GM12878 (cell line): ENCODE results near the gene ATP1B1. TPM values are rescaled to one million over a fixed set of nuclear protein-coding genes. Genes with fewer than 3 reads are reported as not detected.

ENCODE experiments used
- ATAC-seq: fragments of 200-7000 bp; cut with Tn5 transposase; 3 replicates; pipeline ENCODE4 v1.9.1; 2020; ENCODE audit warnings: mild to moderate bottlenecking, moderate library complexity
- BruUV-seq: library from RNA; stranded (reverse); fragments of 400-500 nt; replicated peaks from 2 replicates; lab custom pipeline; 2021; lab: Mats Ljungman, UMichigan
- CTCF ChIA-PET: fragments of 300-600 bp; sonication (Branson Sonifier 250); formaldehyde crosslinking; extraction: SDS; loops from one replicate; lab custom pipeline; 2021; ENCODE audit warnings: inconsistent platforms; lab: Yijun Ruan, JAX
- POLR2A ChIA-PET: fragments of 350-600 bp; formaldehyde crosslinking; extraction: SDS; loops from one replicate; lab custom pipeline; 2021; ENCODE audit warnings: inconsistent platforms; lab: Charles Lee
- RAD21 ChIA-PET: fragments of 300-600 bp; sonication (Branson Sonifier 250); formaldehyde crosslinking; loops from one replicate; lab custom pipeline; 2023; ENCODE audit warnings: antibody characterized with exemption; ENCODE audit not compliant: unreplicated experiment; lab: Charles Lee
- SMC1A ChIA-PET: fragments of 300-600 bp; sonication (Branson Sonifier 250); formaldehyde crosslinking; loops from one replicate; lab custom pipeline; 2023; ENCODE audit not compliant: unreplicated experiment, uncharacterized antibody; lab: Charles Lee
- DNase-seq: peaks from one replicate; pipeline ENCODE4 v3.0.0-alpha.2; 2011; ENCODE audit warnings: low read depth, low spot score
- FAIRE-seq: peaks from 3 replicates; lab custom pipeline; 2011; peaks lifted over from hg19 to GRCh38; lab: Jason Lieb, UNC
- H2AFZ ChIP-seq: 2 replicates; pipeline ENCODE4 v1.6.0; 2011; ENCODE audit warnings: low read depth, low read length, control low read depth; ENCODE audit not compliant: control insufficient read depth
- H3K27ac ChIP-seq: 2 replicates; pipeline ENCODE4 v1.5.1; 2011; ENCODE audit warnings: control low read depth; ENCODE audit not compliant: control insufficient read depth, insufficient read depth
- H3K27me3 ChIP-seq, 2 experiments: replicated peaks in 1 of 2; 2 replicates each; pipeline versions ENCODE4 v1.6.0 to v1.6.1; 2011; ENCODE audit warnings: low read length in 1 of 2; ENCODE audit not compliant: control insufficient read depth in 2 of 2, insufficient read depth in 2 of 2
- H3K36me3 ChIP-seq, 2 experiments: 2 replicates each; pipeline ENCODE4 v1.5.1; 2011; ENCODE audit warnings: low read length in 1 of 2; ENCODE audit not compliant: control insufficient read depth in 2 of 2, insufficient read depth in 2 of 2
- H3K4me1 ChIP-seq: 2 replicates; pipeline ENCODE4 v1.6.1; 2011; ENCODE audit warnings: mild to moderate bottlenecking, low read length, moderate library complexity, mixed read lengths; ENCODE audit not compliant: control insufficient read depth, insufficient read depth
- H3K4me2 ChIP-seq: 2 replicates; pipeline ENCODE4 v1.6.0; 2011; ENCODE audit warnings: control low read depth; ENCODE audit not compliant: control insufficient read depth, insufficient read depth
- H3K4me3 ChIP-seq: fragments of 200-600 bp; sonication (generic); 2 replicates; pipeline ENCODE4 v1.5.1; 2016
- H3K79me2 ChIP-seq: 2 replicates; pipeline ENCODE4 v1.6.0; 2011; ENCODE audit warnings: low read length; ENCODE audit not compliant: control insufficient read depth, insufficient read depth
- H3K9ac ChIP-seq: 2 replicates; pipeline ENCODE4 v1.8.0; 2011; ENCODE audit warnings: low read length, control low read depth, mixed read lengths; ENCODE audit not compliant: control insufficient read depth, insufficient read depth
- H3K9me3 ChIP-seq: replicated peaks from 3 replicates; pipeline ENCODE4 v1.5.1; 2011; ENCODE audit warnings: mild to moderate bottlenecking, low read length; ENCODE audit not compliant: control insufficient read depth, insufficient read depth
- H4K20me1 ChIP-seq: 2 replicates; pipeline ENCODE4 v1.6.0; 2011; ENCODE audit not compliant: control insufficient read depth, insufficient read depth
- FOS ChIP-seq: IDR thresholded peaks from 3 replicates; pipeline ENCODE4 v1.6.1; 2011; ENCODE audit warnings: borderline replicate concordance; ENCODE audit not compliant: insufficient read length; ENCODE audit errors: extremely low read depth
- JUNB ChIP-seq: IDR thresholded peaks from 2 replicates; pipeline ENCODE4 v1.6.1; 2016; ENCODE audit warnings: antibody characterized with exemption, mild to moderate bottlenecking
- RAD21 ChIP-seq: IDR thresholded peaks from 2 replicates; pipeline ENCODE4 v1.6.1; 2011; ENCODE audit warnings: mild to moderate bottlenecking, low read depth, low read length, moderate library complexity; ENCODE audit not compliant: insufficient read depth
- SUZ12 ChIP-seq: fragments of 200-600 bp; sonication (generic); IDR thresholded peaks from one replicate; pipeline ENCODE4 v1.6.1; 2018; ENCODE audit warnings: antibody characterized with exemption, mild to moderate bottlenecking; ENCODE audit not compliant: unreplicated experiment
- YBX1 ChIP-seq: fragments of 450-650 bp; IDR thresholded peaks from 2 replicates; pipeline ENCODE4 v1.6.1; 2016; ENCODE audit warnings: antibody characterized with exemption
- ZBED1 ChIP-seq: IDR thresholded peaks from 2 replicates; pipeline ENCODE4 v1.6.1; 2016; ENCODE audit warnings: borderline replicate concordance
- WGBS: methylation state at CpG from one replicate; pipeline ENCODE4 v1.1.6; 2016; ENCODE audit warnings: low lambda C conversion rate; ENCODE audit not compliant: insufficient replicate concordance, insufficient coverage; ENCODE audit errors: missing lambda C conversion rate; 5-methylcytosine and 5-hydroxymethylcytosine counted together
- in situ Hi-C: fragments of 300-500 bp; cut with MboI; formaldehyde crosslinking; loops from 9 replicates; pipeline ENCODE4 v1.14.3; 2018; ENCODE audit warnings: mixed read lengths
- intact Hi-C: fragments of 100-400 bp; cut with micrococcal nuclease; formaldehyde crosslinking; loops from one replicate; pipeline ENCODE4 v1.14.2; 2022; ENCODE audit not compliant: unreplicated experiment
- polyA plus RNA-seq, 11 experiments: library from polyadenylated mRNA; depleted of rRNA in 4 of 11; unstranded in 6 of 11; stranded (reverse) in 5 of 11; fragments of >200 nt; fragmentation: Nextera tagmentation in 4 of 11; fragmentation: Illumina TruSeq in 1 of 11; extraction: Ambion mirVana in 4 of 11; extraction: Trizol in 1 of 11; gene quantifications; 1 replicate in 1 of 11; 2 replicates in 10 of 11; pipeline versions ENCODE4 v1.2.1 to v1.2.3, GENCODE V29; 2011 to 2016; ENCODE audit warnings: inconsistent platforms in 2 of 11, missing spikeins in 2 of 11, low read depth in 1 of 11
- total RNA-seq, 4 experiments: library from RNA; depleted of rRNA in 3 of 4; stranded (reverse); fragments of >200 nt in 3 of 4; fragmentation: Illumina TruSeq in 1 of 4; extraction: Trizol in 1 of 4; gene quantifications; 2 replicates each; pipeline versions ENCODE4 v1.2.1 to v1.2.3, GENCODE V29; 2013 to 2021
- TF ChIP-seq, protein P1 (sequence below): IDR thresholded peaks from 2 replicates; pipeline ENCODE4 v1.6.1; 2012; ENCODE audit warnings: improper control_type of control experiment, low read depth, low read length; ENCODE audit not compliant: insufficient replicate concordance

Gene ATP1B1
- total and polyA plus RNA-seq, 10 of the 15 experiments (the other 5 are each of a cell fraction or from before 2014, with no cell fraction given): 0.84 to 14.0 (median 1.4) TPM

DNA sequence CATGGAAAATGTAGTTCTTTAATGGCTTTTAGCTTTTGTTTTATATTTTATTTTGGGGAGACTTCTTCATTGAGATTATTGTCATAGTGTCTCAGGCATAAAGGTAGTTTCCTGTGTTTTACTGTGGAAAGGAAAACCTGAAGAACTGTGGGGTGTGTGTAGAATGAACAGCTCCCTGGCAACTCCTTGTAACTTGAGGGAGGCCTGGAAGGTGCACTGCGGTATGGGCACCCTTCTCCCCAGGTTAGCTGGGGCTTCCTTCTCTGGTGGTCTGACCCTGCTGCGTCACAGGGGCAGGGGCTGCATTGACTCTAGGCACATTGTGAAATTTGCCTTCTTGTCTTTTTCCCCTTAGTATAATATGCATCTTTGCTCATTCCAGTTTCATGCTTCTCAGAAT is 1.7 kb downstream of the ATP1B1 start:
- H3K36me3 ChIP-seq: peaks cover 0 to 4% of the 10 kb centered on the region in 2 experiments; a peak in 1 of 4 replicates
- H3K9ac ChIP-seq: no peak overlapping the region
- H3K9me3 ChIP-seq: no peaks in the 10 kb centered on the region
- intact Hi-C loops: loop anchor here (2.0 to 5.0 kb wide), 6 partner anchors 61 to 505 kb away; no protein-coding TSS in a partner anchor
- peaks cover 3% of the 10 kb centered on the region; the same call in 1 of the 2 replicates for H3K4me1 ChIP-seq
- H2AFZ ChIP-seq: no peak overlapping the region
- no peak for ATAC-seq
- ChIA-PET RAD21 (interaction anchor here (0.9 to 6.8 kb wide), 24 partner anchors 9 to 765 kb away, joined by 3 to 135 read pairs (median 7); no protein-coding TSS in a partner anchor), POLR2A (interaction anchor here (0.6 to 7.1 kb wide), 10 partner anchors 9 to 275 kb away, joined by 3 to 69 read pairs (median 3); no protein-coding TSS in a partner anchor)
- WGBS: 64% methylated on average over 2 of the region's 2 CpGs
- no peak overlapping the region for H3K4me2 ChIP-seq
- H3K4me3 ChIP-seq: peak overlapping the region; percentile 86; the same call in 1 of the 2 replicates
- TF ChIP-seq JUNB (no peak), YBX1 (no peak)
- TF ChIP-seq, all 136 proteins: peak for 0
- Histone ChIP-seq H3K79me2 (peaks cover 12% of the 10 kb centered on the region), H4K20me1 (no peaks in the 10 kb centered on the region), H3K27me3 (peaks cover 2 to 6% of the 10 kb centered on the region in 2 experiments; a peak in 2 of 4 replicates), H3K27ac (no peak overlapping the region)
- in situ Hi-C loops: no loop called here
- no peak for FAIRE-seq
- ChIA-PET CTCF (interaction anchor here (0.6 to 9.6 kb wide), 23 partner anchors 11 to 766 kb away, joined by 3 to 100 read pairs (median 6); no protein-coding TSS in a partner anchor), SMC1A (interaction anchor here (0.7 to 15.1 kb wide), 33 partner anchors 10 to 669 kb away, joined by 3 to 188 read pairs (median 6); no protein-coding TSS in a partner anchor)
- no peak for DNase-seq
- BruUV-seq: no TSS peak

DNA sequence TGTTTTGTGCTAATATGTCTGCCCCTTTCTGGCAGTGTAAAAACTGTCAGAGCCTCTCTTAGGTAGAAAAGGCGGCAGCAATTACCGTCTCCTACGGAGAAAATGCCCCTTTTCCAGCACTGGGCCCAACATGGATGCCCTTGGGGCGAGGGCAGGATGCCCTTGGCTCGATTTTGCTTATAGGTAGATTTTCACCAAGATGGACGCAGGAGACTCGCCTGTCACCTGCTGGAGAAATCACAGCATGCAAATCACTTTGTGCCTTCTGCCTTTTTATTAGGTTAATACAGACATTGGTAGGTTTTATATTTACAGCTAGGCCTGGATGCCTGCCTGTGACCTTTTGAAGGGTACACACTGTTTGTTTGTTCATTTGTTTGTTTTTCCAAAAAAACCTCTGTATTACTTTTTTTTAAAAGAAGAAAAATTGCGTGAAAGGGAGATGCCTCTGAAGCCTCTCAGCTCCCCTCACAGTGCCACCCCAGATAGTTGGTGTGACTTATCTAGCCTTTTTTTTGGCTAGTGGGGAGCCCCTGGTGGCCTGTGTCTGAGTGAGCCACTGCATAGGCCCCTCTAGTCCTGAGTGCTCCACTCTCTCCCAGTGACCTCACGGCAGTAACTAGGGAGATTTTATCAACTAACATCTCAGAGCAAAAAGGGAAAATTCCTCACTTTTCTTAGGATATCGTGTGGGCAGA is 2.5 kb downstream of the ATP1B1 start:
- BruUV-seq: no TSS peak
- POLR2A ChIA-PET: interaction anchor here (0.5 to 7.1 kb wide), 6 partner anchors 12 to 590 kb away, joined by 3 to 69 read pairs (median 3); no protein-coding TSS in a partner anchor
- TF ChIP-seq FOS (no peak), ZBED1 (no peak), RAD21 (peak; percentile 68), SUZ12 (no peak)
- TF ChIP-seq, protein P1, sequence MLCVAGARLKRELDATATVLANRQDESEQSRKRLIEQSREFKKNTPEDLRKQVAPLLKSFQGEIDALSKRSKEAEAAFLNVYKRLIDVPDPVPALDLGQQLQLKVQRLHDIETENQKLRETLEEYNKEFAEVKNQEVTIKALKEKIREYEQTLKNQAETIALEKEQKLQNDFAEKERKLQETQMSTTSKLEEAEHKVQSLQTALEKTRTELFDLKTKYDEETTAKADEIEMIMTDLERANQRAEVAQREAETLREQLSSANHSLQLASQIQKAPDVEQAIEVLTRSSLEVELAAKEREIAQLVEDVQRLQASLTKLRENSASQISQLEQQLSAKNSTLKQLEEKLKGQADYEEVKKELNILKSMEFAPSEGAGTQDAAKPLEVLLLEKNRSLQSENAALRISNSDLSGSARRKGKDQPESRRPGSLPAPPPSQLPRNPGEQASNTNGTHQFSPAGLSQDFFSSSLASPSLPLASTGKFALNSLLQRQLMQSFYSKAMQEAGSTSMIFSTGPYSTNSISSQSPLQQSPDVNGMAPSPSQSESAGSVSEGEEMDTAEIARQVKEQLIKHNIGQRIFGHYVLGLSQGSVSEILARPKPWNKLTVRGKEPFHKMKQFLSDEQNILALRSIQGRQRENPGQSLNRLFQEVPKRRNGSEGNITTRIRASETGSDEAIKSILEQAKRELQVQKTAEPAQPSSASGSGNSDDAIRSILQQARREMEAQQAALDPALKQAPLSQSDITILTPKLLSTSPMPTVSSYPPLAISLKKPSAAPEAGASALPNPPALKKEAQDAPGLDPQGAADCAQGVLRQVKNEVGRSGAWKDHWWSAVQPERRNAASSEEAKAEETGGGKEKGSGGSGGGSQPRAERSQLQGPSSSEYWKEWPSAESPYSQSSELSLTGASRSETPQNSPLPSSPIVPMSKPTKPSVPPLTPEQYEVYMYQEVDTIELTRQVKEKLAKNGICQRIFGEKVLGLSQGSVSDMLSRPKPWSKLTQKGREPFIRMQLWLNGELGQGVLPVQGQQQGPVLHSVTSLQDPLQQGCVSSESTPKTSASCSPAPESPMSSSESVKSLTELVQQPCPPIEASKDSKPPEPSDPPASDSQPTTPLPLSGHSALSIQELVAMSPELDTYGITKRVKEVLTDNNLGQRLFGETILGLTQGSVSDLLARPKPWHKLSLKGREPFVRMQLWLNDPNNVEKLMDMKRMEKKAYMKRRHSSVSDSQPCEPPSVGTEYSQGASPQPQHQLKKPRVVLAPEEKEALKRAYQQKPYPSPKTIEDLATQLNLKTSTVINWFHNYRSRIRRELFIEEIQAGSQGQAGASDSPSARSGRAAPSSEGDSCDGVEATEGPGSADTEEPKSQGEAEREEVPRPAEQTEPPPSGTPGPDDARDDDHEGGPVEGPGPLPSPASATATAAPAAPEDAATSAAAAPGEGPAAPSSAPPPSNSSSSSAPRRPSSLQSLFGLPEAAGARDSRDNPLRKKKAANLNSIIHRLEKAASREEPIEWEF: no peak

More for the DNA sequence above, 2.5 kb downstream of the ATP1B1 start:
- Histone ChIP-seq H2AFZ (no peak overlapping the region), H3K79me2 (peaks cover 12% of the 10 kb centered on the region), H3K27ac (no peak overlapping the region), H3K9ac (no peak overlapping the region), H3K36me3 (peaks cover 0 to 4% of the 10 kb centered on the region in 2 experiments; a peak in 1 of 4 replicates), H3K27me3 (peaks cover 2 to 6% of the 10 kb centered on the region in 2 experiments; a peak in 2 of 4 replicates), H3K4me1 (peaks cover 3% of the 10 kb centered on the region; the same call in 1 of the 2 replicates), H4K20me1 (no peaks in the 10 kb centered on the region), H3K4me3 (peak overlapping the region; percentile 86; the same call in 1 of the 2 replicates), H3K9me3 (no peaks in the 10 kb centered on the region), H3K4me2 (peak overlapping the region; percentile 38; the same call in 1 of the 2 replicates)
- ChIA-PET RAD21 (interaction anchor here (0.6 to 6.8 kb wide), 34 partner anchors 8 to 766 kb away, joined by 3 to 135 read pairs (median 4); no protein-coding TSS in a partner anchor), CTCF (interaction anchor here (0.6 to 9.6 kb wide), 38 partner anchors 10 to 766 kb away, joined by 3 to 100 read pairs (median 4); no protein-coding TSS in a partner anchor), SMC1A (interaction anchor here (0.7 to 15.1 kb wide), 52 partner anchors 9 to 874 kb away, joined by 3 to 188 read pairs (median 4); no protein-coding TSS in a partner anchor)
- intact Hi-C loops (loop anchor here (2.0 to 5.0 kb wide), 6 partner anchors 62 to 506 kb away; no protein-coding TSS in a partner anchor), in situ Hi-C loops (no loop called here)
- ATAC-seq: peak; percentile 50
- FAIRE-seq: no peak
- DNase-seq: no peak
- WGBS: 57% methylated on average over 10 of the region's 10 CpGs
